Muscle of leg (tissue), 11 donors: Measurements from ENCODE around the gene SFTA2. TPM values are rescaled to one million over a fixed set of nuclear protein-coding genes. Genes with fewer than 3 reads are reported as not detected.
"Not testable (repeated sequence)": the region's sequence is repeated elsewhere in the genome, so short reads cannot be mapped to it uniquely, and the experiment has no call there.

ENCODE experiments used
- DNase-seq: peaks from one replicate; pipeline ENCODE4 v3.0.0; 2013
- H3K27ac ChIP-seq: one replicate; pipeline ENCODE4 v1.5.1; 2013; ENCODE audit warnings: mild to moderate bottlenecking, low read length, control low read depth
- H3K27me3 ChIP-seq: one replicate; pipeline ENCODE4 v1.6.1; 2013; ENCODE audit warnings: low read length; ENCODE audit not compliant: control insufficient read depth, insufficient read depth
- H3K36me3 ChIP-seq: one replicate; pipeline ENCODE4 v1.6.1; 2013; ENCODE audit warnings: low read length; ENCODE audit not compliant: control insufficient read depth, insufficient read depth
- H3K4me1 ChIP-seq: one replicate; pipeline ENCODE4 v1.6.1; 2013; ENCODE audit warnings: low read length; ENCODE audit not compliant: control insufficient read depth, insufficient read depth
- H3K4me3 ChIP-seq: one replicate; pipeline ENCODE4 v1.5.1; 2013; ENCODE audit warnings: low read length, control low read depth
- H3K9me3 ChIP-seq: replicated peaks from 2 replicates; pipeline ENCODE4 v1.6.1; 2013; ENCODE audit warnings: low read depth, low read length; ENCODE audit not compliant: control insufficient read depth
- WGBS: methylation state at CpG from one replicate; pipeline ENCODE4 v1.1.5; 2013; ENCODE audit warnings: missing lambda C conversion rate; ENCODE audit not compliant: insufficient coverage; 5-methylcytosine and 5-hydroxymethylcytosine counted together
- polyA plus RNA-seq, 8 donors: library from polyadenylated mRNA; unstranded; fragments of 120-200 nt; gene quantifications; one replicate each; pipeline versions ENCODE4 v1.2.1 to v1.2.3, GENCODE V29; 2013; ENCODE audit warnings: inconsistent platforms in 1 of 8, low replicate concordance in 1 of 8; ENCODE audit not compliant: insufficient read length in 8 of 8, insufficient read depth in 1 of 8
- total RNA-seq: library from RNA; stranded (reverse); fragments of 120-200 nt; gene quantifications from one replicate; pipeline ENCODE4 v1.2.4, GENCODE V29; 2013

SFTA2 gene
- total and polyA plus RNA-seq, 9 donors: 0.37 to 0.66 (median 0.47) TPM; not detected in 6

GRCh38 chr6:30914076-30914853, 17.7 kb downstream of the SFTA2 start, which contains the start of gene VARS2:
Gene VARS2, plus strand, starts transcription at chr6:30914238. Its CDS starts 599 bp downstream, at chr6:30914837.
- Histone ChIP-seq H3K36me3 (peaks cover 66% of the 10 kb centered on the region), H3K27me3 (no peaks in the 10 kb centered on the region)
- WGBS: under 1% methylated on average over 47 of the region's 52 CpGs

GRCh38 chr6:30913721-30914075, 18.3 kb downstream of the SFTA2 start:
- no peak for DNase-seq
- H3K4me3 ChIP-seq: peak overlapping the region; percentile 65
- no peaks in the 10 kb centered on the region for H3K9me3 ChIP-seq
- peaks cover 23% of the 10 kb centered on the region for H3K4me1 ChIP-seq
- peak overlapping the region; percentile 82 for H3K27ac ChIP-seq
- H3K36me3 ChIP-seq: peaks cover 60% of the 10 kb centered on the region
- no peaks in the 10 kb centered on the region for H3K27me3 ChIP-seq
- 3% methylated on average over 26 of the region's 31 CpGs for WGBS

More at GRCh38 chr6:30914076-30914853, 17.7 kb downstream of the SFTA2 start, which contains the start of gene VARS2:
- H3K27ac ChIP-seq: peak within 1 kb of the TSS; percentile 90
- no peaks in the 10 kb centered on the region for H3K9me3 ChIP-seq
- H3K4me3 ChIP-seq: peak within 1 kb of the TSS; percentile 65
- peaks cover 19% of the 10 kb centered on the region for H3K4me1 ChIP-seq
- peak; percentile 96 for DNase-seq

GRCh38 chr6:30912746-30913520, 19.0 kb downstream of the SFTA2 start:
- Histone ChIP-seq H3K4me1 (peaks cover 26% of the 10 kb centered on the region), H3K4me3 (no peak overlapping the region), H3K27ac (peak overlapping the region; percentile 82), H3K36me3 (peaks cover 55% of the 10 kb centered on the region), H3K27me3 (no peaks in the 10 kb centered on the region), H3K9me3 (no peaks in the 10 kb centered on the region)
- 58% methylated on average over 3 of the region's 8 CpGs for WGBS
- DNase-seq: peak; percentile 22

- H3K27ac ChIP-seq, H3K4me3 ChIP-seq, DNase-seq, H3K9me3 ChIP-seq, H3K27me3 ChIP-seq: not testable (repeated sequence)
- Histone ChIP-seq H3K36me3 (peaks cover 36% of the 10 kb centered on the region), H3K4me1 (peaks cover 23% of the 10 kb centered on the region)
- WGBS: 79% methylated on average over 9 of the region's 12 CpGs
These were observed 21.5 kb downstream of the SFTA2 start for GRCh38 chr6:30910473-30910872.

- no peak for DNase-seq
- H3K27me3 ChIP-seq: no peaks in the 10 kb centered on the region
- WGBS: 14% methylated on average over 1 of the region's 2 CpGs
- no peaks in the 10 kb centered on the region for H3K9me3 ChIP-seq
- H3K36me3 ChIP-seq: peaks cover 36% of the 10 kb centered on the region
- H3K4me3 ChIP-seq: peak overlapping the region; percentile 92
- H3K27ac ChIP-seq: no peak overlapping the region
- H3K4me1 ChIP-seq: peaks cover 13% of the 10 kb centered on the region
These were observed 23.3 kb downstream of the SFTA2 start for GRCh38 chr6:30908700-30909099.

- peaks cover 31% of the 10 kb centered on the region for H3K36me3 ChIP-seq
- 0% methylated on average over 47 of the region's 49 CpGs for WGBS
- H3K27ac ChIP-seq: peak within 1 kb of the TSS; percentile 58
- H3K4me1 ChIP-seq: peaks cover 7% of the 10 kb centered on the region
- H3K9me3 ChIP-seq: no peaks in the 10 kb centered on the region
- no peaks in the 10 kb centered on the region for H3K27me3 ChIP-seq
- DNase-seq: peak; percentile 100
- peak within 1 kb of the TSS; percentile 92 for H3K4me3 ChIP-seq
These were observed 24.0 kb downstream of the SFTA2 start, which contains the start of gene GTF2H4 for GRCh38 chr6:30907758-30908591. Gene GTF2H4, plus strand, starts transcription at chr6:30908207.

GRCh38 chr6:30907290-30907757, 24.6 kb downstream of the SFTA2 start:
- WGBS: 45% methylated on average over 11 of the region's 16 CpGs
- not testable (repeated sequence) for H3K4me1 ChIP-seq, H3K27me3 ChIP-seq, H3K9me3 ChIP-seq, H3K27ac ChIP-seq, DNase-seq
- Histone ChIP-seq H3K4me3 (peak overlapping the region; percentile 92), H3K36me3 (peaks cover 25% of the 10 kb centered on the region)

- H3K9me3 ChIP-seq: no peaks in the 10 kb centered on the region
- no CpG with 5 or more reads among the region's 4 CpGs for WGBS
These were observed 28.7 kb downstream of the SFTA2 start for GRCh38 chr6:30903236-30903635.

GRCh38 chr6:30902709-30903108, 29.3 kb downstream of the SFTA2 start:
- 61% methylated on average over 4 of the region's 5 CpGs for WGBS
- no peaks in the 10 kb centered on the region for H3K4me1 ChIP-seq
- no peak overlapping the region for H3K27ac ChIP-seq
- H3K9me3 ChIP-seq: no peaks in the 10 kb centered on the region
- no peak overlapping the region for H3K4me3 ChIP-seq
- no peak for DNase-seq
- no peaks in the 10 kb centered on the region for H3K27me3 ChIP-seq
- H3K36me3 ChIP-seq: peaks cover 27% of the 10 kb centered on the region

More at GRCh38 chr6:30903236-30903635, 28.7 kb downstream of the SFTA2 start:
- Histone ChIP-seq H3K4me3 (no peak overlapping the region), H3K36me3 (peaks cover 22% of the 10 kb centered on the region), H3K27ac (no peak overlapping the region), H3K27me3 (no peaks in the 10 kb centered on the region), H3K4me1 (no peaks in the 10 kb centered on the region)
- no peak for DNase-seq
